K562 (cell line): ENCODE results near the gene SLC9A2. TPM values are rescaled to one million over a fixed set of nuclear protein-coding genes. Genes with fewer than 3 reads are reported as not detected.

ENCODE experiments used
- ARID1B ChIP-seq: fragments of 450-650 bp; IDR thresholded peaks from 2 replicates; pipeline ENCODE4 v1.6.1; 2016; ENCODE audit warnings: antibody characterized with exemption, mild to moderate bottlenecking, inconsistent platforms
- CCAR2 ChIP-seq: fragments of 200-400 bp; formaldehyde crosslinking; IDR thresholded peaks from 2 replicates; pipeline ENCODE4 v1.6.1; 2017; ENCODE audit warnings: mild to moderate bottlenecking, low read depth, low read length
- DNMT1 ChIP-seq: fragments of 450-650 bp; IDR thresholded peaks from 2 replicates; pipeline ENCODE4 v1.6.1; 2016; ENCODE audit warnings: antibody characterized with exemption, mild to moderate bottlenecking
- EGR1 ChIP-seq: fragments of 450-650 bp; conservative IDR thresholded peaks from 2 replicates; pipeline ENCODE4 v1.6.1; 2017; ENCODE audit warnings: mild to moderate bottlenecking
- HDAC2 ChIP-seq: fragments of 450-650 bp; IDR thresholded peaks from 2 replicates; pipeline ENCODE4 v1.6.1; 2016; ENCODE audit warnings: mild to moderate bottlenecking
- HMGN3 ChIP-seq: IDR thresholded peaks from 2 replicates; pipeline ENCODE4 v1.6.1; 2011; ENCODE audit warnings: borderline replicate concordance, low read depth, mild to moderate bottlenecking, mixed read lengths, low read length; ENCODE audit not compliant: insufficient read length; ENCODE audit errors: extremely low read depth
- MTA3 ChIP-seq: fragments of 450-650 bp; formaldehyde crosslinking; IDR thresholded peaks from 2 replicates; pipeline ENCODE4 v1.6.1; 2017; ENCODE audit warnings: mild to moderate bottlenecking, borderline replicate concordance
- NFIX ChIP-seq: fragments of 250-450 bp; sonication (Bioruptor Pico); IDR thresholded peaks from 2 replicates; pipeline ENCODE4 v1.4.0; 2020; ENCODE audit warnings: low read depth, mild to moderate bottlenecking, moderate library complexity
- NR2C1 ChIP-seq, 2 experiments: fragments of 450-650 bp; IDR thresholded peaks; 2 replicates each; pipeline ENCODE4 v1.6.1; 2017; ENCODE audit warnings: mild to moderate bottlenecking in 2 of 2, antibody characterized with exemption in 1 of 2, inconsistent platforms in 1 of 2, missing compliant biosample characterization in 1 of 2, missing genetic modification characterization in 1 of 2
- POLR2A ChIP-seq: fragments of 450-650 bp; conservative IDR thresholded peaks from 2 replicates; pipeline ENCODE4 v1.6.1; 2016
- RBM22 ChIP-seq: fragments of 200-400 bp; formaldehyde crosslinking; IDR thresholded peaks from 2 replicates; pipeline ENCODE4 v1.6.1; 2018; ENCODE audit warnings: low read length, low read depth; ENCODE audit not compliant: poor library complexity, severe bottlenecking
- THAP12 ChIP-seq: fragments of 250-450 bp; sonication (Bioruptor Pico); IDR thresholded peaks from 2 replicates; pipeline ENCODE4 v1.9.0; 2021; ENCODE audit warnings: mild to moderate bottlenecking, inconsistent platforms
- XRCC3 ChIP-seq: fragments of 450-650 bp; IDR thresholded peaks from 2 replicates; pipeline ENCODE4 v1.6.1; 2017; ENCODE audit warnings: mild to moderate bottlenecking, moderate library complexity
- YY1 ChIP-seq, 3 experiments: IDR thresholded peaks; 2 replicates each; pipeline ENCODE4 v1.6.1; 2011; ENCODE audit warnings: low read length in 2 of 3, mild to moderate bottlenecking in 2 of 3, moderate library complexity in 2 of 3, borderline replicate concordance in 1 of 3, control low read depth in 1 of 3, low read depth in 1 of 3; ENCODE audit not compliant: insufficient read depth in 3 of 3, insufficient replicate concordance in 2 of 3, control insufficient read depth in 1 of 3, insufficient read length in 1 of 3; ENCODE audit errors: extremely low read depth in 1 of 3
- ZBTB2 ChIP-seq: fragments of 450-650 bp; IDR thresholded peaks from 2 replicates; pipeline ENCODE4 v1.6.1; 2016; ENCODE audit warnings: antibody characterized with exemption
- ZC3H8 ChIP-seq: fragments of 450-650 bp; IDR thresholded peaks from 2 replicates; pipeline ENCODE4 v1.6.1; 2017
- ZKSCAN8 ChIP-seq: fragments of 200-800 bp; sonication (Bioruptor generic); IDR thresholded peaks from 2 replicates; pipeline ENCODE4 v1.6.1; 2016; ENCODE audit warnings: missing genetic modification characterization, missing compliant biosample characterization
- ZNF212 ChIP-seq: fragments of 450-650 bp; formaldehyde crosslinking; IDR thresholded peaks from 2 replicates; pipeline ENCODE4 v1.4.0; 2020; ENCODE audit warnings: mild to moderate bottlenecking
- ZNF695 ChIP-seq: fragments of 450-650 bp; formaldehyde crosslinking; IDR thresholded peaks from 2 replicates; pipeline ENCODE4 v1.4.0; 2020; ENCODE audit warnings: mild to moderate bottlenecking, moderate library complexity
- polyA plus RNA-seq, 8 experiments: library from polyadenylated mRNA; depleted of rRNA in 4 of 8; stranded (reverse) in 5 of 8; unstranded in 3 of 8; fragments of >200 nt; fragmentation: Nextera tagmentation in 2 of 8; fragmentation: Illumina TruSeq in 1 of 8; extraction: Ambion mirVana in 2 of 8; extraction: Trizol in 1 of 8; gene quantifications; 2 replicates each; pipeline versions ENCODE4 v1.2.1 to v1.2.3, GENCODE V29; 2011 to 2014; ENCODE audit warnings: inconsistent platforms in 1 of 8, missing spikeins in 1 of 8
- total RNA-seq, 7 experiments: library from RNA; depleted of rRNA in 6 of 7; stranded (reverse); fragments of >200 nt in 6 of 7; fragmentation: Illumina TruSeq in 2 of 7; extraction: Trizol in 2 of 7; gene quantifications; 2 replicates each; pipeline versions ENCODE4 v1.2.1 to v1.2.3, GENCODE V29; 2011 to 2021; ENCODE audit warnings: low replicate concordance in 1 of 7

Gene SLC9A2
- total and polyA plus RNA-seq, 9 of the 15 experiments (the other 6 are each of a cell fraction or from before 2014, with no cell fraction given): 0.45 to 3.3 (median 1.6) TPM

GRCh38 chr2:102618452-102619413 is 620 bp upstream of the SLC9A2 start (continued):
- TF ChIP-seq CCAR2 (no peak), NR2C1 (IDR thresholded peaks at IDR 0.05) (no peak), NR2C1 (tag; IDR thresholded peaks at IDR 0.05) (no peak), HMGN3 (peak; percentile 27), HDAC2 (0 out of 2 replicates have a peak, but pooled peaks have one; percentile 28), THAP12 (CRISPR knock-in tag) (no peak), NFIX (CRISPR knock-in tag) (no peak), ZNF695 (no peak), RBM22 (no peak), ZBTB2 (0 out of 2 replicates have a peak, but pooled peaks have one; percentile 44), ARID1B (0 out of 2 replicates have a peak, but pooled peaks have one; percentile 6), DNMT1 (no peak), YY1 (IDR thresholded peaks at IDR 0.05; ENCODE audit: borderline replicate concordance in 1 of 3, control insufficient read depth in 1 of 3, extremely low read depth in 1 of 3, insufficient read depth in 3 of 3, insufficient read length in 1 of 3, insufficient replicate concordance in 2 of 3, low read depth in 1 of 3, low read length in 2 of 3) (peak in 1 of 3 experiments; percentile 42), ZNF212 (CRISPR knock-in tag) (no peak), POLR2A (peak; percentile 58; the same call in 1 of the 2 replicates), XRCC3 (no peak), EGR1 (peak; percentile 93), ZC3H8 (no peak), MTA3 (no peak; the same call in 1 of the 2 replicates), ZKSCAN8 (no peak)
